IPS-NIHi7 (cell line): ENCODE data around the gene TRAM2.

Experiments used
- DNase-seq: peaks from one replicate; pipeline ENCODE4 v3.0.0; 2012; ENCODE audit warnings: mixed read lengths; ENCODE audit errors: extremely low spot score

Gene TRAM2

DNA sequence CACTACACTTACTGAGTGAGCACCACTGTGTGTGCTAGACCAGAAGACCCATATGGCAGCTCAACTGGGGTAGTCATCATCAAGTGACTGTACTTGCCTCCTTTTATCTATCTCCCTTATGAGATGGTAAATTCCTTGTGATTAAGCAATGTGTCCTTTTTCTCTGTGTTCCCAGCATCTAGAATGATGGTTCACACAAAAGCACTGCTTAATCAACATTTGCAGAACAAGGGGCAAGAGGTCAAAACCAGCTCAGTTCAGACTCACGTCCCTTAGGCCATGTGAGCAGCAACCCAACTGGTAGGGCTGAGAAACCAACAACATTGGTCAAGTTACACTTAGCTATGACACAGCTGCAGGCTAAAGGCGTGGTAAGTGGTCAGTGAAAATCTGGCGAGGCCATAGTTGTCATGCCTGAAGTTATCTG, 10.0 kb downstream of the TRAM2 start:
- no peak for DNase-seq

DNA sequence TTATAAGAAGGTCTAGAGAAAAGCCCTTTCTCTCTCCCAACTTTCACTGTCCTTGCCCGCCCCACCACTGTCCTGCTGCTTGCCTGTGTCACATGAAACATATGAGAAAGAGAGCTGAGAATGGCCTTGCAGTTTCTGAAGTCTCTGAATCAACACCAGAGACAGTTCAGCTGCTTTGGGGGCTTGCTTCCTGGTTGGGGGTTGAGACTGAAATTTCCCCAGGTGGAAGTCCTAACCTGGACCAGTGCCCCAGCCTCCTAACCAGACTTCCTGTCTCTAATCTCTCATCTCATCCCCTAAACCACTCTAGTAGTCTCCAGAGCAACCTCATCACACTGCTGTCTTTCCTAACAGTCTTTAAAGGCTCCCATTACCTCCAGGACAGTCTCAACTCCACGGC, 10.7 kb downstream of the TRAM2 start:
- no peak for DNase-seq

DNA sequence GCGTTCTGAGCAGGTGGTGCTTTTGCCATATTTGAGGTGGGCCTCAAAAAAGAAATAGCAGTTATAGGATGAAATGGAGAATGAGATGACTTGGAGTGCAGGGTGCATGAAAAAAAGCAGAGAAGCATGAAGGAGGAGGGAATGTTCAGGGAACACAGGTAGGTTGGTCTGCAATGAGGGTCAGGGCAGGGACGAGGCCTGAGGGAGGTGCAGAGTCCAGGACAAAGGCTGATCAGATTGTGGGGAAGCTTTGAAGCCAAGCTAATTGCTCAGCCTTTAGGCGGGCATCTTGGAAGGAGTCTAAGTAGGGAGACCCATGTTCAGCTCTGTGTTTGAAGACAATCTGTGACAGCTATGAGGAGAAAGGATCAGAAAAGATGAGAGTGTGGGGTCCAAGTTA, 12.0 kb downstream of the TRAM2 start:
- DNase-seq = no peak

DNA sequence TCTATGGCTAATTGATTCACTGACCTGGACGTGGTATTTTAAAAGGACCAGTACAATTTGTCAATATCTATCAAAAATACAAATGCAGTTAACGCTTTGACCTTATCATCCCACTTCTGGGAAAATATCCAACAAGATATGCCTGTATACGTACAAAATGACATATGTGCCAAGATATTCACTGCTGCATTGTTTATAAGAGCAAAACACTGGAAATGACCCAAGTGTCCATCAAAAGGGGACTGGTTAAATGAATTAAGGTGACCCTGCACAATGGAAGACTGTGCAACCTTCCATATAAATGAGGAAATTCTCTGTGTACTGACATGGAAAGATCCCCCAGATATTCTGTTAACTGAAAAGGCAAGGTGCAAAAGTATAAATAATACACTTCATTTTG, 13.9 kb downstream of the TRAM2 start:
- no peak for DNase-seq

DNA sequence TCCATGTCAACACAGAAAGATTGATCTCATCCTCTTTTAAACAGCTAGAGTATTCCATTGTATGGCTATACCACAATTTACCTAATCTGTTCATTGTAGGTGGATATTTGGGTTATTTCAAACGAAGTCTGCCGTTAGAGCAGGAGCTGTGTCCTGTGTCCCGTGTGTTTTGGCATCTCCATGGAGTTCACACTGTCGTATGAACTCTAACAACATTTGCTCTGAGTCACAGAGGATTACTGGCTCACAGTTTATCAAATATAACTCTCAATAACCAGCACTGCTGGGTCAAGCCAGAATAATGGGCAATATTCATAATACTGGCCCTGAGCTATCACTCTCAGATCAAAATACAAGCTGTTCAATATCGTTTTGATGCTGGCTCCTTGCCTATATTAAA, 16.4 kb downstream of the TRAM2 start:
- no peak for DNase-seq

DNA sequence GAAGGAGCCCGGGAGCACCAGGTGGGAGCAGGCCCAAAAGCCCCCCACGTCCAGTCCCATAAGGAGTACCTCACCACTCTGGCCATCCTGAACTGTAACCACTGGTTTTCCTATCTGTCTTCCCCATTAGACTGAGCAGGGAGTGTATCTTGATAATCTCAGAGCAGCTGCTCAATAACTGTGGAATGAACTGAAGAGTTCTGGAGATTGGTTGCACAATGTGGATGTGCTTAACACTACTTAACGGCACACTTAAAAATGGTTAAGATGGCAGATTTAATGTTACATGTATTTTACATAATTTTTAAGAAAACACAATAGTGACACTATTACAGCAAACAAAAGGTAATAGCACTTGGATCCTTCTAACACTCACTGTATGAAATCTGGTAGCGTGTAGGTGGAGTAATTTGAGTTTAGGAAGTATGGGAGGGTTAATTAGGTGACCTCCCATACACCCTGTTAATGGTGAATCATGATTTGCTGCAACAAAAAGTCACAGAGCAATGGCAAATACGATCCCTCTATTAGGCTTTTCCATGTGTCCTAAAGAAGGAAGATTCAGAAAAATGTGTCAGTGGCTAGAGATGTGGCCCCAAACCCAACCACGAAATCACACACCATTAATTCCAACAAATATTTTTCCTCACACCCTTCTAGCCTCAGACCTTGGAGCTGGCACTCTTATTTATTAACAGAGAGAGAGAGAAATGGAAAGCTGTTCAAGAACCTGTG, 18.4 kb downstream of the TRAM2 start:
- DNase-seq = no peak

DNA sequence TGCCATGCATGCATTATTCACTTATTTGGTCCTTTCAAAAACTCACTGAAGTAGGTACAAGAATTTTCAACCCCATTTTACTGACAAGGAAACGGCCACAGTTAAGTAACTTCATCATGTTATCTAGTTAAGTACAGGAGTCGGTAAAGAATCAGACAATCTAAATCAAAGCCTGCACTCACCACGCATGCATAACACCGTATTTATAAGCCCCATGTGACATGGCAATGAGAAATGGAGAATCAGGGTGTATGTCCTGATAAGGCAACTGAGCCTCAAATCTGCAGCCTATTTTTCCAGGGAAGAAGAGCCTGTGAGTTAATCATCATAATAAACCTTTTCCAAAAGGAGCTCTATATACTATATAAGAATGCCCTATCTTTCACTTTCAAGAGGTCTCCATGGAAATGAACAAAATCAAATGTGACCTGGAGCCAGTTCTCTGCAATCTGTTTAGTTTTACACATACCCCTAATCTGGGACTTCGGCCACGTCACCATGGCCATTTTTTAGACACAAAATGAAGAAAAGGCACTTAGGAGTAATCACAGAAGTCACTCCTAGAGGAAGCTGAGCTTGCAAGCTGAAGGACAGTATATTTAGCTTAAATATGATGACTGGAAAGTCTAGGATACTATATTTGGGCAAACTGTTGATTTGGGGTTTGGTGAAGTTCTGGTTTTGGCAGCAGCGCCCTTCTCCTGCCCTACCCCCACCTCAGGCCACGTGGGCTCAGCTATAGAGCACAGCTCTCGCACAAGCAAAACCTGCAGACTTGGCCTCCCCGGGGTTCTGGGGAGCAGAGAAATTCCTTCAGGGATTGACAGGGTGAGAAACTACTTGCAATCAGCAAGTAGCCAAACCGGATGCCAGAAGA, 19.2 kb downstream of the TRAM2 start:
- no peak for DNase-seq

DNA sequence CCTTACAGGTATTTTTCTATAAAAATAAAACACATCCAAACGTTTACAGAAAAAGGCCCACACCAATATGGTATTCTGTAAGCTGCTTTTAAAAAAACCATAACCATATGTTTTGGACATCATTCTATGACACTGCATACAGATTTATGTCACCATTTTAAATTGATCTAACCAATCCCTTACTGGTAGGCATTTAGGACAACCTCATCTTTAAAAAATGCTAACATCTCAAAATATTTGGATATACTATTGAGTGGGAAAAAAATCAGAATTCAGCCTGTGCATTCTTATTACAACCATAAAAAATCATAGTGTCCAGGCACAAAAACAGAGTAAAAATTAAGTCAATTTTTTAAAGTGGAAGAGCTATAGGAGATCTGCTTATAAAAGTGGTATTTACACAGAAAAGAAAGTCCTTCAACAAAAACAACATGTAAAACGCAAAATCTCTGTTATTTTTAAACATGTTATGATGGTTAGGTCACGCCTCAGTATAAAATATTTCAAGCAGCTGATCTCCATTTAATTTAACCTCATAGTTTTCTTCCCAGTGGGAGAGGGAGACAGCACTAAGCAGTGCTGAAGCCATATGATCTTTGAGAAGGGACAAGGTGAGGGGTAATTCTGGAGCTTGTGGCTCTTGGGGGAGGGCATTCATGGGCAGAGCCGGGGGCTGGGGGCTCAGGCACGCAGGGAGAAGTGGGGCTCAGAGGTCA, 21.2 kb downstream of the TRAM2 start:
- DNase-seq = no peak

DNA sequence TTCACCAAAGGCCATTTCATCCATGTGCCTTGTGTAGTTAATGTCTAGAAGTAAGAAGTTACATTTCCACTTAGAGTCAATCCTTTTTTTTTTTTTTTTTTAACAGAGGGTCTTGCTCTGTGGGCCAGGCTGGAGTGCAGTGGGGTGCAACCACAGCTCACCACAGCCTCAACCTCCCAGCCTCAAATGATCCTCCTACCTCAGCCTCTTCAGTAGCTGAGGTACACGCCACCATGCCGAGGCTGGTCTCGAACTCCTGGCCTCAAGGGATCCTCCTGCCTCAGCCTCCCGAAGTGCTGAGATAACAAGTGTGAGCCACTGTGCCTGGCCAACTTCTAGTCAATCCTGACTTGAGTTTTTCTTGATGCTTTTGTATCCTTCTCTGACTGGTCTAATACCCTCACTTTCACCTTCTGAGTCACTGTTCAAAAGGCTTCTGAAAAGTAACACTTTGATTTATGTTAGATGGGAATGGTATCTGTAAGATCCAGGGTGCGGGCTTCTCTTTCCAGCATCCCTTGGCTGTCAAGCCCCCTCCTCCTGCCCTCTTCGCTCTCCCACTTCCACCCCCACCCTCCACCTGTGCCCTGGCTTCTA, 22.1 kb downstream of the TRAM2 start:
- no peak for DNase-seq

DNA sequence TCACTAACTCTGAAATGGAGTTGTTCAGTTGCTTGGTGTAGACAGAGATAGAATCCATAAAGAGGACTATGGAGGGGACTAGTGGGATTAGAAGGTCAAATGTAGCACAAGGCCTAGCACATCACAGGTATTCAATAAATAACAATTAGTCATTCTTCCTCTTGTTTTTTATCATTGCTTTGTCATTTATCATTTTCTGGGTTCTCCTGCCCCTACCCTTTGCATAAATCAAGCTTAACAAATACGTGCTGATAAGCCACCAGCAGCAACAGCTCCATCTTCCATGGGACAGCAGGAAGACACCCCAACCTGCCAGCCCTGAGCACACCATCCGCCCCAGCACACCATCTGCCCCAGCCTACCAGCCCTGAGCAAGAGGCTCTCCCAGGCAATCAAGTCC, 23.1 kb downstream of the TRAM2 start:
- no peak for DNase-seq

DNA sequence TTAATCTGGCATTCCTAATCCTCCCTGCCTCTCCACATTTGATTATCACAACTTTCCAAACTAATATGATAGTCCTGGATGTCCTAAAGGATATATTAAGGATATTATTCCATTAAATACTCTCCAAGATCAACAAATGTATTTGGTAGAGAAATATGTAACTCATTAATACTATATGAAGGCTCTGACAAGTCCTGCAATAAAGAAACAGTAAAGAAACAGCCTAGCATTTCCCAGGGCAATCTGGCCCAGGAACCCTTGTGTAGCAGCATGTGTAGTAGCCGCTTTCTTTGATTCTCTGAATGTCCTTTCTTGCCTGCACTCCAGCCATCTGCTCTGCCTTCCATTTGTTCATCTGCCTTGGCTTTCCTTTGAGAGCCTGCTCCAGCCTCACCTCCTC, 23.7 kb downstream of the TRAM2 start:
- DNase-seq = no peak

DNA sequence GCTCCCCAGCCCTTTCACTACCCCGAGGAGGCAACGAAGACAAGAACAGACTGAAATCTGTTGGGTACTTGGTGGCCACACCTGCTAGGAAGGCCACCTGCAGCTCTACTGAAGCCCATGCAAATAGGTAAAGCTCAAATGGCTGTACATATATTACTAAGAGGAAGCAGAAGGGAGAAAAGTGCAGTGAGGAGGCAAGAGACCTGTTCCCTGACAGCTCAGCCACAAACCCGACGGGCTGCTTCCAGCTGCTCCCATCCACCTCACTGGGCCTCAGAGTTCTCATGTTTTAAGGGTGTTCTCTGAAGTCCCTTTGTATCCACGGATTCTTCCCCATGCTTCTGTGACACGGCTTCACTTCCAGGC, 24.6 kb downstream of the TRAM2 start:
- no peak for DNase-seq

DNA sequence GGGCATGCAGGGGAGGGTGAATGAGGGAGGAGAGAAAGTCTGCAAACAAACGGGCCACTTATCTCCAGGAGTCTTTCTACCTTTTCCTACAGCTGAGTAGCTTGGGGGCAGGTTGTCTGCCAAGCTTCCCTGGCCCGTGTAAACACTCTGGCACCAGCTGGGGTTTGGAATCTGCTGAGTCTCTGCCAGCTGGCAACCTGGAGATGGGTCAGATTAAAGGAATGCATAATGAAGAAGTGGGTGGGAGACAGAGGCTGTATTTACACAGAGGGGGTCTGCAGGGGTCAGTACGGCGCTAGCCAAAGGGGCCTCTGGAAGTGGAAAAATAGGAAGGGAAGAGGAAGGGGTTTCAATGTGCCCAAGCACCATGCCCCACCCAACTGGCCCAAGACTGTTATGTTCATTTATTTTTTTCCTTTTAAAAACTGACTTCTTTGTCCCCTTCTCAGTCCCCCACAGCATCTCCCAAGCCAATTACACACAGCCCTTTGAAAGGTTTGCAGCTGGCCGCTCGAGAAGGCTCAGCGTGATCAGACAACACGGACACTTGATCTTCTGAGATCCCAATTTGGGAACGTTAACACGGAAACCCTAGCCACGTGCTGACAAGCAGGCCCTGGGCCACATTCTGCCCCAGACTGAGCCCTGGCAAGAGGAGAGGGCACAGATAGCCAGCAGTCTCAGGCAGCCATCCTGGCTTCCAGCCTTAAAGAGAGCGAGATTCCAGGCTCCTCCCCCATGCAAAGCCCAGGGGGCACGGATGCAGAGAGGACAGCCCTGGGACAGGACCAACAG, 25.2 kb downstream of the TRAM2 start:
- peak; percentile 58 for DNase-seq

DNA sequence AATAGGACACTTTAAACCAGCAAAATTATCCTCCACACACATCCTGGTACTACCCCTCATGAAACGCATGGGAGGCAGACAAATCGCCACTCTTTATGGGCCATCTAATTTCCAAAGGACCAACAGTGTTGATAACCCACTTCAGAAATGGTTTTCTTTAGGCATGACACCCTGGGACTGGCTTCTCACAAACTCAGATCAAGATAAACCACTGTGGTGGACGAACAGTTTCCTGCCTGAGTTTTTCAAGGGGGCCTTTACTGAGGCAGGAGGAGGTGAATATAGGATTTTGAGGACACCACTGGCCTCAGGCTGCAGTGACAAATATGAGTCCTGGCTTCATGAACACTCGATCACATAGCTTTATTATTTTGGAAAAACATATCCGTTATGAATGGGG, 26.0 kb downstream of the TRAM2 start:
- no peak for DNase-seq

DNA sequence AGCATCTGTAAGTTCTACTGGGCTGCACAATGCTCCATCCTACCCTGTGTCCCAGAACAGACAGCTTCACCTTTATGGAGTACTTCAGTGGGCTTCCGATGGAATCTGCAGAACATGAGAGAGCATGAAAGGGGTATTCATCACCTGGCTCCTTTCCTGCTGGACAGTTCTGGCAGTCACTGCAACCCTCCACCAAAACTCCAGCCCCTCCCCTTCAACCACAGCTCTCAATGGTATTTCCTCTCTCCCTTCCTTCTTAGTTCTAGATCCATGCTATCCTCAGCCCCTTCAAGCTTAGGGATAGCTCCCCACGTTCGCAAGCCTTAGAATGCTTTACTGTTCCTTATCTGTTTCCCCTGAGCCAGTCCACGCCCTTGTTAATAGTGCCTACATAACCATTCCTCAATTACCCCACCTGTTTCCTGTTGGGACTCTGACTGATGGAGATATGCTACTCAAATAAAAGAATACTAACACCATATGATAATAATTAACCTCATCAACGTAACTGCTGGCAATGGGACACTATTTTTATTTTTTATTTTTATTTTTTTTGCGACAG, 26.8 kb downstream of the TRAM2 start:
- DNase-seq = no peak

DNA sequence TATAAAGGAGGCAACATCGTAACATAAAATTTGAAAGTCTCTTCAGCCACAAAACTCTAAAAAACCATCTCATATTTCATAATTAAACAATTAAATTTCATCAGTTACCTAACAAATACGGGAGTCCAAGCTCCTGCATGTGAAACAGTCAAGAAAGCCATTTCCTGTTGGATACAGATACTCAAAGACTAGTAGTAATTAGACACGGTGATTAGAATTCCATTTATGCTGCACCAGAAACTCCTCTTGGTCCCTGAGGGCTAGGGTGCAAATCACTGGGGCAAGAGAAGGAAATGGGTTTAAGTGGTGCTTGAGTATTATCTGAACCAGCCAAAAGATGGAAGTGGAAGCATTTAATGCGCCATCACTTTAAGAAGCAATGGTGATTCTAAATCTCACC, 27.4 kb downstream of the TRAM2 start:
- no peak for DNase-seq

DNA sequence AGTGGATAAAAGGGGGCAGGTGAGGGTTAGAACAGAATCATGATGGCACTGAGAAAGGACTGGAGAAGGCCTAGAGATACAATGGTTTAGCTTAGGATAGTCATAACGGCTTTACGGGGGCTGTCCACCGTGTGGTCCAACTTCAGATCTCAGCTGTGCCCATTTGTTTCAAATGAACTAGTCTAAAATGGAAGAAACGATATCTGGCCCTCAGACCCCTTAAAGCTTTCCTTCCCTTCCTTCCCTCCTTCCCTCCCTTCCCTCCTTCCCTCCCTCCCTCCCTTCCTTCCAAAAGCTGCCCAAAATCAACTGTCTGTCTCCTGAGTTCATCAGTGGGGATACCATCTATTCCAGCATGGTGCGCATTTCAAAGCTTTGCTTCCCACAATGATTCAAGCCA, 27.9 kb downstream of the TRAM2 start:
- DNase-seq = no peak

DNA sequence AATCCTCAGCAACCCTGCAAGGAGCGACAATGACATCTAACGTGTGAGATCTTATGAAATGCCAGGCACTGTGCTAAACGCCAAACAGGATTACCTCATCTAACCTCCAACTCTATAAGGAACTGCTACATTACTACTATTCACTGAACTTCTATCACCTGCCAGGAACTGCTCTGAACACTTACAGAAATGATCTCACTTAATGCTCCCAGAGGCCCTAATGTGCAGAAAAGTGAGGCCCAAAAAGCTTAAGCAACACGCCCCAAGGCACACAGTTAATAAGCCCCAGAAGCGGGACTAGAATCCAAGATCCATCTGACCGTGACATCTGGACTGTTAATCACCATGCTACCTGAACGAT, 28.5 kb downstream of the TRAM2 start:
- DNase-seq = no peak

DNA sequence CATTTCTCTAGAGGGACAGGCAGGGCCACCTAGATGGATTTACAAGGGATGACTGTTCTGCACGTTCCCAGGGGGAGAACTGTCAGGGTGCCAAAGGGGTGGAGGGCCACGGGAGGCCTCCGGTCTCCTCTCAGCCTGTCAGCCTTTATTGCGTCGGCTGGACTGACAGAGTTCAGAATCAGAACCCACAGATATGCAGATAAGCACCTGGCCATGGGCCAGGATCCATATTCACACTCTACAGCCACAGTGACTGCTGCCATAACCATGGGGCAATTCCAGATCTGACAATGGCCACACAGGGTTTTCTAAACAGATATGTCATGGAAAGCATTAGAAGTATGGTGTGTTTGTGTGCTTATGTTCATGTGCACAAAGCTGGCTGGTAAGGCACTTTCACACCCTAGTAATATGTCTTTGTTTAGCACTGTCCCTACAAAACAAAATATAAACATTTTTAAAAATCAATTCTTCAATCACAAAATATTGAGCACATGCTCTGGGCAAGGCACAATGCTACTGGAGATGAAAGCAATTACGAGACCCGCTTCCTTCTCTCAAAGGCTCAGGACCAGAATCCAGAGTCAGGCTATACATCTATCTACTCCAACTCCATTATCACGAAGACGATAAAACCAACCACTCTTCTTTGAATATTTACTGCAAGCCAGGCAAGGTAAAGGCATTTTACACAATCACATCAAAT, 29.1 kb downstream of the TRAM2 start:
- DNase-seq = no peak

DNA sequence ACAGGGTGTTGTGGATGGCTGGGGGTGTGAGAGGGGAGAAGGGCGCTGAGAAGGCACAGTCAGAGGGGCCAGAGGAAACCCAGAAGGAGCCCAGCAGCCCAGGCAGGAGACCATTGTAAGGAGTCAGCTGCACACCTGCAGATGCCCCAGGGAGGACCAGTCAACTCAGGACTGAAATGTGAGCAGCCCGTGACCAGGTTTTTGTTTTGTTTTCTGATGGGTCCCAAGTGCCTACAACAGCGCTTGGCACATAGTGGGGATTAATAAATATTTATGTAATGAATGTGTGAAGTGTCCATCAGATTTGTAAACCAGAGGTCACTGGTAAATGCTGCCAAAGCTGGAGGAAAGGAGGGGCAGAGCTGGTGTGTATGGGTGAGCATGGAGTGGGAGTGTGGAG, 30.2 kb downstream of the TRAM2 start:
- no peak for DNase-seq

DNA sequence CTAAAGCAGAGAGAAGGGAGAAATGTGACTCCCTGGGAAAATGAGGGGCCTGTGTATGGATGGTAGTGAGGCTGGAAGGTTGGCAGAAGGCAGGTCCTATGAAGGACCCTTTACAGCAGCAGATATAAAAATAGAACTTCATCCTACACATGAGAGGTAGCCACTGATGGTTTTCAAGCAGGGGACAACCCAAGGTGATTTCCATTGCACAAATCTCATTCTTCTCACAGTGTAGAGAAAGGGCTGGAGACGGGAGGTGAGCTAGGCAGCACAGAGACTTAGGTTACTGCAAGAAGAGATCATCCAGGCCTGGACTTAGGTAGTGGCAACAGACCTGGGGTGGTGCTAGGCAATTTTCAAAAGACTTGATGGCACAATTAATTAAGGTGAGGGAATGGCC, 30.7 kb downstream of the TRAM2 start:
- DNase-seq = no peak
